ENCODE measurements around the gene GDA.

The GDA gene

GRCh38 chr9:72151104-72151503 is 1.9 kb downstream of the GDA start:
- DNase-seq: no peak

GRCh38 chr9:72154468-72155285 is 5.4 kb downstream of the GDA start:
- DNase-seq: no peak

- no peak for DNase-seq
Measured at GRCh38 chr9:72155301-72155700, 6.1 kb downstream of the GDA start.

GRCh38 chr9:72156586-72156985 is 7.3 kb downstream of the GDA start:
- no peak for DNase-seq

- no peak for DNase-seq
Measured at GRCh38 chr9:72158680-72159079, 9.4 kb downstream of the GDA start.

GRCh38 chr9:72160446-72161123 is 11.3 kb downstream of the GDA start:
- no peak for DNase-seq

- DNase-seq: no peak
Measured at GRCh38 chr9:72165326-72165725, 16.1 kb downstream of the GDA start.

GRCh38 chr9:72165821-72166547 is 16.7 kb downstream of the GDA start:
- DNase-seq: no peak

GRCh38 chr9:72168075-72168474 is 18.8 kb downstream of the GDA start:
- no peak for DNase-seq

- no peak for DNase-seq
Measured at GRCh38 chr9:72169178-72169577, 19.9 kb downstream of the GDA start.

GRCh38 chr9:72173080-72173479 is 23.8 kb downstream of the GDA start:
- no peak for DNase-seq

GRCh38 chr9:72185561-72185960 is 36.3 kb downstream of the GDA start:
- DNase-seq: no peak

- DNase-seq: no peak
Measured at GRCh38 chr9:72187121-72187695, 38.0 kb downstream of the GDA start.

- DNase-seq: no peak
Measured at GRCh38 chr9:72188232-72188631, 39.0 kb downstream of the GDA start.

GRCh38 chr9:72193478-72193881 is 44.2 kb downstream of the GDA start:
- DNase-seq: no peak

GRCh38 chr9:72199238-72199637 is 50.0 kb downstream of the GDA start:
- DNase-seq: no peak

- DNase-seq: no peak
Measured at GRCh38 chr9:72200452-72200851, 51.2 kb downstream of the GDA start.

- no peak for DNase-seq
Measured at GRCh38 chr9:72202009-72202408, 52.8 kb downstream of the GDA start.

- DNase-seq: no peak
Measured at GRCh38 chr9:72203205-72203803, 54.1 kb downstream of the GDA start.

- DNase-seq: no peak
Measured at GRCh38 chr9:72204062-72204461, 54.8 kb downstream of the GDA start.

- DNase-seq: no peak
Measured at GRCh38 chr9:72205513-72205912, 56.3 kb downstream of the GDA start.

GRCh38 chr9:72207278-72207677 is 58.0 kb downstream of the GDA start:
- no peak for DNase-seq

- DNase-seq: no peak
Measured at GRCh38 chr9:72210522-72210921, 61.3 kb downstream of the GDA start.
